H54 (cell line): ENCODE results near the gene RAB26.
"Not testable (repeated sequence)": the region's sequence is repeated elsewhere in the genome, so short reads cannot be mapped to it uniquely, and the experiment has no call there.

Experiments
- DNase-seq: peaks from one replicate; pipeline ENCODE4 v3.0.0; 2011; ENCODE audit warnings: low spot score, mixed read lengths; ENCODE audit not compliant: insufficient read length
- FAIRE-seq: peaks from 3 replicates; lab custom pipeline; 2011; peaks lifted over from hg19 to GRCh38; lab: Jason Lieb, UNC
- POLR2A ChIP-seq: IDR thresholded peaks from 2 replicates; pipeline ENCODE4 v1.6.1; 2011; ENCODE audit warnings: low read depth, mild to moderate bottlenecking, low read length

RAB26 gene

GRCh38 chr16:2115591-2115973 is 32.8 kb upstream of the RAB26 start:
- no peak for TF ChIP-seq POLR2A
- no peak for DNase-seq
- FAIRE-seq: no peak

GRCh38 chr16:2116428-2116827 is 32.0 kb upstream of the RAB26 start:
- DNase-seq, FAIRE-seq: not testable (repeated sequence)

GRCh38 chr16:2117341-2117740 is 31.1 kb upstream of the RAB26 start:
- FAIRE-seq, DNase-seq: not testable (repeated sequence)

- DNase-seq, FAIRE-seq: not testable (repeated sequence)
Measured at GRCh38 chr16:2117960-2118722, 30.3 kb upstream of the RAB26 start.

GRCh38 chr16:2121325-2121724 is 27.1 kb upstream of the RAB26 start:
- not testable (repeated sequence) for FAIRE-seq

GRCh38 chr16:2121853-2122252 is 26.6 kb upstream of the RAB26 start:
- TF ChIP-seq POLR2A: no peak
- DNase-seq (no peak), FAIRE-seq (no peak)

More at GRCh38 chr16:2121325-2121724, 27.1 kb upstream of the RAB26 start:
- DNase-seq: not testable (repeated sequence)

- FAIRE-seq (no peak), DNase-seq (no peak)
- no peak for TF ChIP-seq POLR2A
Measured at GRCh38 chr16:2122429-2122828, 26.0 kb upstream of the RAB26 start.

- FAIRE-seq, DNase-seq: not testable (repeated sequence)
Measured at GRCh38 chr16:2122934-2123683, 25.3 kb upstream of the RAB26 start.

- DNase-seq, FAIRE-seq: not testable (repeated sequence)
Measured at GRCh38 chr16:2123706-2124376, 24.6 kb upstream of the RAB26 start.

- not testable (repeated sequence) for DNase-seq, FAIRE-seq
Measured at GRCh38 chr16:2124377-2124693, 24.1 kb upstream of the RAB26 start.

GRCh38 chr16:2124694-2125444 is 23.6 kb upstream of the RAB26 start:
- not testable (repeated sequence) for DNase-seq, FAIRE-seq
- peak; percentile 22; the same call in 1 of the 2 replicates for TF ChIP-seq POLR2A

GRCh38 chr16:2125609-2126008 is 22.8 kb upstream of the RAB26 start:
- not testable (repeated sequence) for FAIRE-seq, DNase-seq

GRCh38 chr16:2126161-2126743 is 22.2 kb upstream of the RAB26 start:
- not testable (repeated sequence) for FAIRE-seq, DNase-seq

GRCh38 chr16:2126928-2127556 is 21.4 kb upstream of the RAB26 start:
- not testable (repeated sequence) for FAIRE-seq, DNase-seq

GRCh38 chr16:2127630-2128280 is 20.7 kb upstream of the RAB26 start:
- FAIRE-seq, DNase-seq: not testable (repeated sequence)

GRCh38 chr16:2129251-2129650 is 19.2 kb upstream of the RAB26 start:
- not testable (repeated sequence) for FAIRE-seq, DNase-seq

GRCh38 chr16:2129890-2130447 is 18.5 kb upstream of the RAB26 start:
- not testable (repeated sequence) for DNase-seq, FAIRE-seq

- FAIRE-seq, DNase-seq: not testable (repeated sequence)
Measured at GRCh38 chr16:2133797-2134196, 14.6 kb upstream of the RAB26 start.
